ENCODE results near the gene PEF1.

The PEF1 gene

GRCh38 chr1:31671147-31671546 is 26.5 kb upstream of the PEF1 start:
- DNase-seq (ENCODE audit: low read depth in 2 of 2), result no peak

- DNase-seq (ENCODE audit: low read depth in 2 of 2), result no peak
Observed at GRCh38 chr1:31670593-31670964, 25.9 kb upstream of the PEF1 start.

DNA sequence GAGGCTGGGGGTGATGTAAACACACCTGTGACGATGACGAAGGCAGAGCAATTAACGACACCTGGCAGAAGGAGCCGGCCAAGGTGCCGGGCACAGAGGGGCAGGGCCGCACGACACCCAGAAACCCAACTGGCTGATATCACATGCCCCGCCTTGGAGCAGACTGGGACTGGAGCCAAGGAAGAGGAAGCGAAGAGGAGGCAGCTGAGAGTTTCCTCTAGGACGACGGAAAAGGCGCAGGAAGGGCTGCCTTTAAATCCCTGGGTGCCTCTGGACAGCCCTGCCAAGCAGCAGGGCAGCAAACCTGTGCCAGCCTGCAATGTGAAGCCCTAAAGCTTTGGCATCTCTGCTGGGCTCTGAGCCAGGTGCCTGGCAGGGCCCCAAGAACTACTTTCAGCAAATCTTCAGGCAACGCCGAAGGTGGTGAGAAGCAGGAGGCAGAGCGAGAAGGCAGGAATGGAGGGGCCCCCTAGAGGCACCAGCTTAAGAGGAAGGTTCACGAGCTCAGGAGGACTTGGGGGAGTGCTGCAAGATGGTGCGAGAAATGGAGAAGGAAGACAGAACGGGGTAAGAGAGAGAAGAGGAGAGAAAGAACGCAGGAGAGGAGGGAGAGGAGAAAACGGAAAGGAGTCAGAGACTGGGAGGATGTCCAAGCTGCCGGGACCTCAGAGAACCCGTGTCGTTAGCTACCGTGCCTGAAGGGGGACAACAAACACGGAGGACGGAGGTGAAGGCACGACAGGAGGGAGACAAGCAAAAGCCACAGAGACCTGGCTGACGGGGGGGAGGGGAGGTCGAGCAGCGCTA is 25.3 kb upstream of the PEF1 start:
- no peak for DNase-seq (ENCODE audit: low read depth in 2 of 2)

DNA sequence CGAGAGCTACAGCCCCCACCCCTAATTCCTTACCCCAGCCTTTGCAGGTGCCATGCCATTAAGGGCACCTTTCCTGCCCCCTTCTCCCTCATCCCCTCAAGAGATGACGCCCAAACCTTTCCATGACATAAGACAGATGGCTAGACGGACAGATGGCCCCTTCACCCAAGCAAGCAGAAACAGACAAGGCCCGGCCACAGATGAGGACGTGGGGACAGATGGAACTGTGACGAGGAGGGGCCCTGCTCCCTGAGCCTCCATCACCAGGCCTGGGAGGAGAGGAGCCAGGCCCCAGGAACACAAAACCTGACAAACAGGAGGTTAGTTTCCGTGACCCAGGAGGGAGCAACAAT is 24.7 kb upstream of the PEF1 start:
- DNase-seq (ENCODE audit: low read depth in 2 of 2), result no peak

GRCh38 chr1:31668303-31668883 is 23.7 kb upstream of the PEF1 start:
- DNase-seq (ENCODE audit: low read depth in 2 of 2), result no peak

- no peak for DNase-seq (ENCODE audit: low read depth in 2 of 2)
Observed at GRCh38 chr1:31667065-31667785, 22.5 kb upstream of the PEF1 start.

GRCh38 chr1:31666263-31666963 is 21.7 kb upstream of the PEF1 start:
- DNase-seq (ENCODE audit: low read depth in 2 of 2), result no peak

GRCh38 chr1:31665234-31665878 is 20.7 kb upstream of the PEF1 start:
- no peak for DNase-seq (ENCODE audit: low read depth in 2 of 2)

- DNase-seq (ENCODE audit: low read depth in 2 of 2), result no peak
Observed at GRCh38 chr1:31664528-31664927, 19.9 kb upstream of the PEF1 start.

- DNase-seq (ENCODE audit: low read depth in 2 of 2), result peak; percentile 21 to 43
Observed at GRCh38 chr1:31663622-31664452, 19.2 kb upstream of the PEF1 start.

GRCh38 chr1:31662463-31662862 is 17.8 kb upstream of the PEF1 start:
- no peak for DNase-seq (ENCODE audit: low read depth in 2 of 2)

GRCh38 chr1:31661856-31662255 is 17.2 kb upstream of the PEF1 start:
- no peak for DNase-seq (ENCODE audit: low read depth in 2 of 2)

DNA sequence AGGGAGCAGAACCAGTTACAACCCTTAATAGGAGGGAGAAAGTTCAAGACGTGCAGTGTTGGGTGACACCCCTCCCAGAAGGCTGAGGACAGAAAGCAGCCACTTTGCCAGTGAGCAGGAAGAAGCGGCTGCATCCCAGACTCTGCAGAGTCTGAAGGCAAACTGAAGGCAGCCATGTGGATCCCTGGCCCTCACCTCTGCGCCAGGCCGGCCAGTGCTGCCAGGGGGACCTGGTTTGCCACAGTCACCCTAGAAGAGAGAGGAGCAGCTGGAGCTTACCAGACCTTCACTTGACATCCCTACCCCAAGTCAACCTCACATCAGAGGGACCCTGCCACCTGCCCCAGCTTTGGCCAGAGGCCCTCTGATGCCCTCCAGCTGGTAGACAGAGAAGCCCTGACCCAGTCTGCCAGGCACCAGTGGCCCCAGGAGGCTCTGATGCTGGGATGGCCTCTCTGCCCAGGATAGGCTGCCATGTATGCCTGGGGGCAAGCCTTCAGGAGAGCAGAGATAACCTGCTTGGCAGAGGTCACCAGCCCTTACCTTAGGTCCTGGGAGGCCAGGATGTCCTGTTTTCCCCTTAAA is 16.3 kb upstream of the PEF1 start:
- DNase-seq (ENCODE audit: low read depth in 2 of 2), result no peak

DNA sequence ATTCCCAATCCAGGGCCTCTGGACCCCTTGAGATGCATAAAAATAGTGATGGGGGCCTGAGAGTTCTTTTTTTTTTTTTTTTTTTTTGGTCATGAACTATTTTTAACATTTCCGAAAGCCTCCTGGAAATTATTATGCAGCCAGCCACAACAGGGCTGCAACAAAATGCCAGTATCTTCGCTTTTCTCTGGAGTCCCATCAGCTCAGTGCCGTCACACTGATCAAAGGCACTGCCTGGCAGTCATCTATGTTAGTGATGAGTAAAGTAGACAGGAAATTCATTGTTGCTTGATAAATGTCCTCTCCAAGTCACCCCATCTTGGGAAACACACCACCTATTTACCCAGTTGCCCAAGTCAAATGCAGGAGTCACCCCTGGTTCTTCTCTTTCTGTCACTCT is 15.2 kb upstream of the PEF1 start:
- DNase-seq (ENCODE audit: low read depth in 2 of 2), result no peak

DNA sequence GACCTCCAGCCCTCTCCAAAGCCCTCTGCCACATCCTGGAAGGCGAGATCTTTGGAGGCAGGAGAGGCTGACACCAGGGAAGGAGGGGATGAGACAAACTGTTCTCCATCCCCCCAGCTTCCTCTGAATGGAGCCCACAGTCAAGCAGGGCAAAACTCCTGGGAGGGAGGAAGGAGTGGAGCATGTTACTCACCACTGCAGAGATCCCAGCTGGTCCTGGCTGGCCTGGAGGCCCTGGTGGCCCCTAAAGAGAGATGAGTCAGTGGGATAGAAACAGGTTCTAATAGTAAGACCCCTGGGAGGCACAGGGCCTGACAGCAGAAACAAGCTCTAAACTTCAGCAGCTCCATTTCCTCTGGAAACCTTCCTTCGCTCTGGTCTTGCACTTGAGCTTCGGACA is 14.0 kb upstream of the PEF1 start:
- DNase-seq (ENCODE audit: low read depth in 2 of 2), result no peak

DNA sequence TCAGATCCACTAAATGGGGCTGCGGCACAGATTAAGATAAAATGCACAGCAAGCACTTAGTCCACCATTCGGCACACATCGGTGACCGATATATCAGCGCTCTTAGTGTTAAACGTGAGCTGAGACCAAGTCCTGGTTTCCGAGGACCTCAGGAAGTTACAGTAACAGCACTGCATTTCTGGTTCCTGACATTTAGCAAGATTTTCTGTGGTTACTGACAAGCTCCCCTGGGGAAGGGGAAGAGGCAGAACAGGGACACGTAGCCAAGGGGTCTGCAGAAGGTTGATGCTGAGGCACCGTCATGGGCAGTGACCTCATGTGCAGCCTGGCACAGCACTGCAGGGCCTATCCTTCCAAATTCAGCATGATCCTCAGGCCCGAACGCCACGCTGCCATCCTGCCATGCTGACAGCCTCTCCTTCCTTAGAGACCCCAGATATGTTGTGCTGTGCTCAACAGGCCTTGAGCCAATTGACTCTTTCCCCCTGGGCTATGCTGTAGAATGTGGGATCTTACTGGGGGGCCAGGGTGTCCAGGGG is 13.4 kb upstream of the PEF1 start:
- DNase-seq (ENCODE audit: low read depth in 2 of 2), result no peak

- no peak for DNase-seq (ENCODE audit: low read depth in 2 of 2)
Observed at GRCh38 chr1:31657020-31657804, 12.5 kb upstream of the PEF1 start.

GRCh38 chr1:31655756-31656155 is 11.1 kb upstream of the PEF1 start:
- no peak for DNase-seq (ENCODE audit: low read depth in 2 of 2)

GRCh38 chr1:31655104-31655503 is 10.4 kb upstream of the PEF1 start:
- DNase-seq (ENCODE audit: low read depth in 2 of 2), result no peak

DNA sequence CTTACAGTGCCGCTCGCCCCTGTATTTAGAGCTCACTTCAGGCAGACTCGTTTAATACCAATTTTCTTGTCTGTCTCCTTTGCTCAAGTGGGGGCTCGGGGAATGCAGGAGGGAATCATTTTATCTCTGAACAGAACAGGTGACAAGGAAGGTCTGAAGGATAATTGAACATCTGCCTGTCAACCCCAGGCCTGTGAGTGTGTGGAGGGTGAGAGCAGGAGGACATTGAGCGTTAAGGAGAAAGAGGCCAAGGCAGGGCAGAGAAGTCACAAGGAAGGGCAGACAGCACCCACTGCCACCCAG is 9.7 kb upstream of the PEF1 start:
- no peak for DNase-seq (ENCODE audit: low read depth in 2 of 2)

Data from activated CD8-positive, alpha-beta memory T cell treated with anti-CD3 and anti-CD28 coated beads for 4 hours (primary cell).